ENCODE measurements around the gene ARPC2. TPM values are rescaled to one million over a fixed set of nuclear protein-coding genes. Genes with fewer than 3 reads are reported as not detected.

Gene ARPC2
- polyA plus RNA-seq, 1 donor from 2014 or later: 167 TPM

- no peaks in the 10 kb centered on the region for H3K79me2 ChIP-seq (replicated peaks; ENCODE audit: insufficient read depth, low read length)
- H3K27ac ChIP-seq (ENCODE audit: low read length): no peak overlapping the region
- no peaks in the 10 kb centered on the region for H3K9me2 ChIP-seq (ENCODE audit: insufficient read depth, low read length)
- TF ChIP-seq REST (IDR thresholded peaks at IDR 0.05; ENCODE audit: borderline replicate concordance) (no peak), SMC3 (conservative IDR thresholded peaks at IDR 0.05; ENCODE audit: poor library complexity) (no peak), POLR2AphosphoS5 (IDR thresholded peaks at IDR 0.05) (no peak), TAF1 (IDR thresholded peaks at IDR 0.05; ENCODE audit: low read depth) (no peak), EZH2 (IDR thresholded peaks at IDR 0.05; ENCODE audit: borderline replicate concordance, insufficient read depth, low read length, poor library complexity, severe bottlenecking) (no peak)
- no peaks in the 10 kb centered on the region for H3K36me3 ChIP-seq (ENCODE audit: insufficient read depth, low read length)
- no peaks in the 10 kb centered on the region for H3F3A ChIP-seq (ENCODE audit: insufficient read depth, low read length, poor library complexity, severe bottlenecking)
- no peak overlapping the region for H3K9ac ChIP-seq (ENCODE audit: low read length)
- H3K27me3 ChIP-seq (ENCODE audit: insufficient read depth, low read depth, low read length): no peaks in the 10 kb centered on the region
- no peaks in the 10 kb centered on the region for H3K9me3 ChIP-seq (ENCODE audit: low read length)
- no peaks in the 10 kb centered on the region for H4K20me1 ChIP-seq (ENCODE audit: insufficient read depth)
- H2AFZ ChIP-seq (ENCODE audit: low read depth, low read length): no peak overlapping the region
- H3K4me3 ChIP-seq (ENCODE audit: low read length): no peak overlapping the region
- H3K4me2 ChIP-seq (ENCODE audit: low read length): no peak overlapping the region
Observed at GRCh38 chr2:218196974-218197373, 20.0 kb upstream of the ARPC2 start.

GRCh38 chr2:218202266-218202665 lies 14.7 kb upstream of the ARPC2 start:
- no peaks in the 10 kb centered on the region for H4K20me1 ChIP-seq (ENCODE audit: insufficient read depth)
- no peak overlapping the region for H3K27ac ChIP-seq (ENCODE audit: low read length)
- no peak overlapping the region for H3K4me2 ChIP-seq (ENCODE audit: low read length)
- H3K36me3 ChIP-seq (ENCODE audit: insufficient read depth, low read length): no peaks in the 10 kb centered on the region
- H3K4me3 ChIP-seq (ENCODE audit: low read length): no peak overlapping the region
- H3K9me3 ChIP-seq (ENCODE audit: low read length): no peaks in the 10 kb centered on the region
- TF ChIP-seq REST (IDR thresholded peaks at IDR 0.05; ENCODE audit: borderline replicate concordance) (no peak), MXI1 (conservative IDR thresholded peaks at IDR 0.05; ENCODE audit: poor library complexity, severe bottlenecking) (no peak), EZH2 (IDR thresholded peaks at IDR 0.05; ENCODE audit: borderline replicate concordance, insufficient read depth, low read length, poor library complexity, severe bottlenecking) (no peak), TAF1 (IDR thresholded peaks at IDR 0.05; ENCODE audit: low read depth) (no peak), EP300 (conservative IDR thresholded peaks at IDR 0.05; ENCODE audit: poor library complexity, severe bottlenecking) (no peak), CTCF (IDR thresholded peaks at IDR 0.05; ENCODE audit: poor library complexity, severe bottlenecking) (no peak), RAD21 (conservative IDR thresholded peaks at IDR 0.05) (no peak), POLR2AphosphoS5 (IDR thresholded peaks at IDR 0.05) (no peak), SMC3 (conservative IDR thresholded peaks at IDR 0.05; ENCODE audit: poor library complexity) (no peak)
- no peak overlapping the region for H2AFZ ChIP-seq (ENCODE audit: low read depth, low read length)
- no peak overlapping the region for H3K9ac ChIP-seq (ENCODE audit: low read length)
- no peaks in the 10 kb centered on the region for H3K9me2 ChIP-seq (ENCODE audit: insufficient read depth, low read length)
- no peaks in the 10 kb centered on the region for H3F3A ChIP-seq (ENCODE audit: insufficient read depth, low read length, poor library complexity, severe bottlenecking)
- no peaks in the 10 kb centered on the region for H3K27me3 ChIP-seq (ENCODE audit: insufficient read depth, low read depth, low read length)
- no peaks in the 10 kb centered on the region for H3K79me2 ChIP-seq (replicated peaks; ENCODE audit: insufficient read depth, low read length)
